SU-DHL-6 (cell line): ENCODE data around the gene FRMD3.

Source experiments
- EZH2phosphoT487 ChIP-seq: fragments of 200-600 bp; sonication (generic), shearing (Covaris generic); conservative IDR thresholded peaks from 2 replicates; pipeline ENCODE4 v1.6.1; 2018; ENCODE audit warnings: mild to moderate bottlenecking, antibody characterized with exemption, low read length, moderate library complexity, mixed read lengths
- TF ChIP-seq, protein P1 (sequence below): fragments of 200-600 bp; sonication (generic); IDR thresholded peaks from one replicate; pipeline ENCODE4 v1.5.1; 2017; ENCODE audit warnings: antibody characterized with exemption, mild to moderate bottlenecking, low read length, moderate library complexity; ENCODE audit not compliant: insufficient read depth, poor library complexity, severe bottlenecking

GRCh38 chr9:83257937-83258891, 280.0 kb downstream of the FRMD3 start:
- TF ChIP-seq, protein P1, sequence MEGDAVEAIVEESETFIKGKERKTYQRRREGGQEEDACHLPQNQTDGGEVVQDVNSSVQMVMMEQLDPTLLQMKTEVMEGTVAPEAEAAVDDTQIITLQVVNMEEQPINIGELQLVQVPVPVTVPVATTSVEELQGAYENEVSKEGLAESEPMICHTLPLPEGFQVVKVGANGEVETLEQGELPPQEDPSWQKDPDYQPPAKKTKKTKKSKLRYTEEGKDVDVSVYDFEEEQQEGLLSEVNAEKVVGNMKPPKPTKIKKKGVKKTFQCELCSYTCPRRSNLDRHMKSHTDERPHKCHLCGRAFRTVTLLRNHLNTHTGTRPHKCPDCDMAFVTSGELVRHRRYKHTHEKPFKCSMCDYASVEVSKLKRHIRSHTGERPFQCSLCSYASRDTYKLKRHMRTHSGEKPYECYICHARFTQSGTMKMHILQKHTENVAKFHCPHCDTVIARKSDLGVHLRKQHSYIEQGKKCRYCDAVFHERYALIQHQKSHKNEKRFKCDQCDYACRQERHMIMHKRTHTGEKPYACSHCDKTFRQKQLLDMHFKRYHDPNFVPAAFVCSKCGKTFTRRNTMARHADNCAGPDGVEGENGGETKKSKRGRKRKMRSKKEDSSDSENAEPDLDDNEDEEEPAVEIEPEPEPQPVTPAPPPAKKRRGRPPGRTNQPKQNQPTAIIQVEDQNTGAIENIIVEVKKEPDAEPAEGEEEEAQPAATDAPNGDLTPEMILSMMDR = no peak
- no peak for TF ChIP-seq EZH2phosphoT487
